Choroid plexus epithelial cell (primary cell): ENCODE data around the gene SINHCAF.
A peak's percentile ranks its signal among the peaks of the same experiment; 100 is the strongest.

ENCODE experiments used
- DNase-seq: peaks from one replicate; pipeline ENCODE4 v3.0.0-alpha.2; 2010; ENCODE audit warnings: low read depth
- H3K4me3 ChIP-seq: 2 replicates; pipeline ENCODE4 v1.5.1; 2011; ENCODE audit warnings: low read depth, mild to moderate bottlenecking, control low read depth, low read length, moderate library complexity
- TF ChIP-seq, protein P1 (sequence below): conservative IDR thresholded peaks from 2 replicates; pipeline ENCODE4 v1.5.1; 2011; ENCODE audit warnings: low read depth, mild to moderate bottlenecking, control low read depth, inconsistent platforms, low read length, moderate library complexity

Gene SINHCAF

DNA sequence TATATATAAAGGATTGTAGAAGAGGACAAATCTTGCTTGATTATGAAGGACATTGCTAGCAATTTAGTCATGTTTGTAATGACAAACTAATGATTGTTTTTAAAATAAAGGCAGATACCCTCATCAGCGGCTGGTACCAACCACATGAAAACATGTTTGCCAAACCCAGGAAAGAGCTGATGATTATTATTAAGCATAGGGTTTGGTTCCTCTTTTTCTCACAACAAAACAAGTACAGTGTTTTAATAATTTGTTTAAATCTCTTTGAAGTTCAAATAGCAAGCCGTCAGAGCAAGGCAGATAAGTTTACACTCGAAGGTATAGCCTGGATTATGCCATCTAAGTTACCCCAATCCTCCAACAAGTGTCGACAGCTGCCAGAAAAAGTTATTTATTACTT, 5.3 kb upstream of the SINHCAF start:
- TF ChIP-seq, protein P1, sequence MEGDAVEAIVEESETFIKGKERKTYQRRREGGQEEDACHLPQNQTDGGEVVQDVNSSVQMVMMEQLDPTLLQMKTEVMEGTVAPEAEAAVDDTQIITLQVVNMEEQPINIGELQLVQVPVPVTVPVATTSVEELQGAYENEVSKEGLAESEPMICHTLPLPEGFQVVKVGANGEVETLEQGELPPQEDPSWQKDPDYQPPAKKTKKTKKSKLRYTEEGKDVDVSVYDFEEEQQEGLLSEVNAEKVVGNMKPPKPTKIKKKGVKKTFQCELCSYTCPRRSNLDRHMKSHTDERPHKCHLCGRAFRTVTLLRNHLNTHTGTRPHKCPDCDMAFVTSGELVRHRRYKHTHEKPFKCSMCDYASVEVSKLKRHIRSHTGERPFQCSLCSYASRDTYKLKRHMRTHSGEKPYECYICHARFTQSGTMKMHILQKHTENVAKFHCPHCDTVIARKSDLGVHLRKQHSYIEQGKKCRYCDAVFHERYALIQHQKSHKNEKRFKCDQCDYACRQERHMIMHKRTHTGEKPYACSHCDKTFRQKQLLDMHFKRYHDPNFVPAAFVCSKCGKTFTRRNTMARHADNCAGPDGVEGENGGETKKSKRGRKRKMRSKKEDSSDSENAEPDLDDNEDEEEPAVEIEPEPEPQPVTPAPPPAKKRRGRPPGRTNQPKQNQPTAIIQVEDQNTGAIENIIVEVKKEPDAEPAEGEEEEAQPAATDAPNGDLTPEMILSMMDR, result no peak
- DNase-seq, result no peak
- no peak overlapping the region for H3K4me3 ChIP-seq

DNA sequence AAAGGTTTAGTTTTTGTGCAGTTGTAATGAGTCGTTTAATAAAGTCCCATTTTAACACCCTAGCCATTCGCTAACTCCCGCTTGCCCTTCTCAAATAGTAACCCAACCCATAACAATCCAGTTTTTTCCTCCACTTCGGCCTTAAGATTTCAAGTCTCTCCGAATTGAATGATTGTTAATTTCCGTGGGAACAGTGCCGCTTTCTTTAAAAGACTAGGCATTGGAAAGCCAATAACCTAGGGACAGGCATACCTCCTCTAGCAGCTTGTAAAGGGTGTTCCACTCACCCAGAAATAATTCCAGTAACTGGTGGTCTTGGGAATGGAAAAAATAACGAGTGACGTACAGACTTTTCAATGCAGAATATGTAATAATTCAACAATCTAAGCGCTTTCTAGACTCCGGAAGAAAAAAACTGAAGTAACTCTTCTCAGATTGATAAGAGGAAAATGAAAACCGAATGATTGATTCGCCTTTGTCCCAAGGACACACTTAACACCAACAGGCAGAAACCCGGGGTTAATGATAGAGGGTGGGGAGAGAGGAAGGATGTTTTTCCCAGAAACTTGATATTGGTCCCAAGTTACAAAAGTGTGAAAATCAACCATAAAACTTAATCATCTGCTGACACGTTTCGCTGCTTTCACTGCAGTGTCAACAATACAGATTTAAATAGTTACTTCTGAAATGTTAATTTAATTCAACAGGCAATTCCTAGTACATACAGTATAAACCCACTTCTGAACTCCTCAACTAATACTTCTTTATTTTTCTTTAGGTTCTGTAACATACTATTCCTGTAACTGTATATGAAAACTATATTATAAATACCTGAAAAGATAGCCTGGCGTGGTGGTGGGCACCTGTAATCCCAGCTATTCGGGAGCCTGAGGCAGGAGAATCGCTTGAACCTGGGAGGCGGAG, 1.0 kb upstream of the SINHCAF start:
- TF ChIP-seq, protein P1, result no peak
- peak overlapping the region; percentile 87 for H3K4me3 ChIP-seq
- DNase-seq, result peak; percentile 23

DNA sequence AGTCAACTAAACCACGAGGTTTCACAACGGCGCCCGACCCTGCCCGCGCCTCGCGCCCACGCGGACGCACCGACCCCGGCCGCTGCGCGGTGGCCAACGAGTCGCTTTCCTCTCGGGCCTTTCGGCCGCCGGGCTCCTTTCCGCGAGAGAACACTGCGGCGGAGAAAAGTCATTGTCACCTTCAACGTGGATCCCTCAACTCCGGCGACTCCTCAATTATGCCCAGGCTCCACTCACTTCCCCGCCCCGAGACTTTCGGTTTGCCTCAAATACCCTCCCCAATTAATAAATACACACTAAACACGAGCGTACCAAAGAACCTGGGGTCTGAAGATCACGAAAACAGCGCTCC, 450 bp downstream of the SINHCAF start:
- DNase-seq, result no peak
- TF ChIP-seq, protein P1, result no peak
- H3K4me3 ChIP-seq, result peak overlapping the region; percentile 87

DNA sequence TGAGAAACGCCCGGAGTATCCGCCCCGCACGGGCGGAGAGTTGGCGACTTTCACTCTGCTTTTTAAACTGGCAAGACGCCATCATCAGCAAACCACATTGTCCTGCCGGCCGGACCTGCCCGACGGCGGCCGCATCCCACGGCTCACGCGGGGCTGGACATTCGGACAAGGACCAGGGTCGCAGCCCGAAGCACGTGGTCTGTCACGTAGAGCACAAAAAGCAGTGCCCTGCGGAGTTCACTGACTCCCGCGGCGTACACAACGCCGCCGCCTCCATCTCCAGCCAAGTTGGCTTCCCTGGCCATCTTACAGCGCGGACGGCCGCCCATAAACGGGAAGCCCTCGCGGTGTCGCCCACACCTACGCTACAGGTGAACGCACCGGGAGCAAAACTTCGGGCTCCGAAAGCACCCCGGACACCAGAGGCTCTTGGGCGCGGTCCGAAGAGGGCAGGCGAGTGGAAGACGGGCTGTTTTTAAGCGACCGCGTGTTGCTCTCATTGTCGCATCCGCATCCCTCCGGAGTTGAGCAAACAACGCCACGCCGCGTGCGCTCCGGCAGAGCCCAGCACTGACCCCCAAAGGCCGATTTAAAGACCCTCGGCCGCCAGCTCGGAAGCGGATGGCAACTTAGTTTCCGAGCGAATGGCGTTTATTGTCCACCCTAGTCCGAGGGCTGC, 966 bp downstream of the SINHCAF start:
- peak; percentile 60 for DNase-seq
- TF ChIP-seq, protein P1, result no peak
- peak overlapping the region; percentile 87 for H3K4me3 ChIP-seq

DNA sequence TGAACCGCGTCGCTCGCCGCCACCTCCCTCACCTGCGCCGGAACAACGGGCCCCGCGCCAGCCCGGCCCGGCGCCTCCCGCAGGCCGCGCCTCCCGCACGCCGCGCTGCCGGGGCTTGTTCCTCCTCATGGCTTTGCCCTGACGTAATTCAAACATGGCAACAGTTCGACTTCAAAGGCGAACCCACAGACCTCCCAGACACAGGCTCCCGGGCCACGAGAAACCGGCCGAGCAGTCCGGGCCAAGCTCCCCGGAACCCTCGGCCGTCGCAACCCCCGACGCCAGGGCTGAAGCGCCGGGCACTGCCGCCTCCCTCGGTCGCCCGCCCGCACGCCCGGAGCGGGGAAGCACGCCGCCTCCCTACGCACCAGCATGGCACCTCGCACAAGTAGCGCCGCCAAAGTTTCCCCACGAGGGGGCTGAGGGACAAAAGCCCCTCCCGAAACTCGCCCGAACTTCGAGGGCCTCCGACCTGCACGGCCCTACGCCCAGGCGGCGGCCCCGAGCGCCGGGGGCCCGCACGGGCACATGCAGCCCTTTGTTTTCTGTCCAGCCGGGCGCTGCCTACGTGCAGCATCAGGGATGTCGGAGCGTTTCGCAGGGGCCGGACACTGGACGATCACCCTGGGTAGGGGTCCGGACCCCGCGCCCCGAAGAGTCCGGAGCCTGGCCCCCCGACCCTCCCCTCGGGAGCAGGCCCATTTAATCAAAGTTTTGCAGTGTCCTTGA, 1.7 kb downstream of the SINHCAF start:
- TF ChIP-seq, protein P1, result no peak
- peak overlapping the region; percentile 87 for H3K4me3 ChIP-seq
- peak; percentile 86 for DNase-seq

DNA sequence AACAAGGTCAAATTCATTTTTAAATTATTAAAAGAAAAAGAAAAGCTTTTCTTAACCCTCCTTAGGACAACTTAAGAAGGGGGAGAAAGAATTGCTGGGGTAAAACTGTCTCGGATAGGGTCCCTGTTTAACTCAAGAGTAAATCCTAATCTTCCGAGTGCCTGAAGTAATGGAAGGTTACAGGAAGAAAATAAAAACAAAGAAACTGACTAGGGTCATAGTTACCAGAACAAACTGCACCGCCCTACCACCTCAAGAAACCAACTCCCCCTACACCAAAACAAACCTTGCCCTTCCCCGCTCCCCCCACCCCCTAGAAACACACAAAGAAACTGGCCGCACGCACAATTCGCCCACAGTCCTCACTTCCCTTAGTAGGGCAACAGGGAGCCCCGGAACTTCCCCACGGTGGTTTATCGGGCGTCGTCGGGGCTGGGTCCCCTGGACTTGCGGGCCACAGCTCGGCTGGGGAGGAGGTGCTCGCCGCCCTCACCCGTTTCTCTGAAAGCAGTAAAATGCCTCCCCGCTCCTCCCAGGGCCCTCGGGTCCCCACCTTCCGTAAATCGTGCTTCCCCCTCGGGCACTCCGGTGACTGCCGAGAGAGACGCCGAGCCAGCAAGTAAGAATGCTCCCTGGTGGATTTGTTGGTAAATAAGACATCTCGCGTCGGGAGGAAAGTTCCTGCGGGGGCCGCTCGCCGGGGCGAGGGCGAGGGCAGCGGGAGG, 2.4 kb downstream of the SINHCAF start:
- peak; percentile 22 for DNase-seq
- TF ChIP-seq, protein P1, result no peak
- H3K4me3 ChIP-seq, result peak overlapping the region; percentile 87
